Neural cell (in vitro differentiated cells): ENCODE measurements around the gene IQGAP2.

Source experiments
- CTCF ChIP-seq: fragments of 450-650 bp; IDR thresholded peaks from 2 replicates; pipeline ENCODE4 v1.5.1; 2014; ENCODE audit warnings: antibody characterized with exemption, mild to moderate bottlenecking, moderate library complexity; ENCODE audit not compliant: poor library complexity, severe bottlenecking
- EP300 ChIP-seq: fragments of 450-650 bp; conservative IDR thresholded peaks from 2 replicates; pipeline ENCODE4 v1.6.1; 2014; ENCODE audit warnings: antibody characterized with exemption, mild to moderate bottlenecking, moderate library complexity; ENCODE audit not compliant: poor library complexity, severe bottlenecking
- EZH2 ChIP-seq: fragments of 200-600, 300-800 bp; shearing (Covaris generic), sonication (generic); IDR thresholded peaks from 2 replicates; pipeline ENCODE4 v1.6.1; 2014; ENCODE audit warnings: antibody characterized with exemption, low read length, borderline replicate concordance, mild to moderate bottlenecking; ENCODE audit not compliant: insufficient read depth, poor library complexity, severe bottlenecking
- MXI1 ChIP-seq: fragments of 450-650 bp; conservative IDR thresholded peaks from 2 replicates; pipeline ENCODE4 v1.6.1; 2014; ENCODE audit warnings: antibody characterized with exemption, mild to moderate bottlenecking; ENCODE audit not compliant: poor library complexity, severe bottlenecking
- POLR2AphosphoS5 ChIP-seq: IDR thresholded peaks from 2 replicates; pipeline ENCODE4 v1.6.1; 2012
- TF ChIP-seq, protein P1 (sequence below): IDR thresholded peaks from 2 replicates; pipeline ENCODE4 v1.6.1; 2012; ENCODE audit warnings: borderline replicate concordance

- no peak for TF ChIP-seq EZH2
- no peak for TF ChIP-seq CTCF
- TF ChIP-seq POLR2AphosphoS5 = no peak
- TF ChIP-seq, protein P1, sequence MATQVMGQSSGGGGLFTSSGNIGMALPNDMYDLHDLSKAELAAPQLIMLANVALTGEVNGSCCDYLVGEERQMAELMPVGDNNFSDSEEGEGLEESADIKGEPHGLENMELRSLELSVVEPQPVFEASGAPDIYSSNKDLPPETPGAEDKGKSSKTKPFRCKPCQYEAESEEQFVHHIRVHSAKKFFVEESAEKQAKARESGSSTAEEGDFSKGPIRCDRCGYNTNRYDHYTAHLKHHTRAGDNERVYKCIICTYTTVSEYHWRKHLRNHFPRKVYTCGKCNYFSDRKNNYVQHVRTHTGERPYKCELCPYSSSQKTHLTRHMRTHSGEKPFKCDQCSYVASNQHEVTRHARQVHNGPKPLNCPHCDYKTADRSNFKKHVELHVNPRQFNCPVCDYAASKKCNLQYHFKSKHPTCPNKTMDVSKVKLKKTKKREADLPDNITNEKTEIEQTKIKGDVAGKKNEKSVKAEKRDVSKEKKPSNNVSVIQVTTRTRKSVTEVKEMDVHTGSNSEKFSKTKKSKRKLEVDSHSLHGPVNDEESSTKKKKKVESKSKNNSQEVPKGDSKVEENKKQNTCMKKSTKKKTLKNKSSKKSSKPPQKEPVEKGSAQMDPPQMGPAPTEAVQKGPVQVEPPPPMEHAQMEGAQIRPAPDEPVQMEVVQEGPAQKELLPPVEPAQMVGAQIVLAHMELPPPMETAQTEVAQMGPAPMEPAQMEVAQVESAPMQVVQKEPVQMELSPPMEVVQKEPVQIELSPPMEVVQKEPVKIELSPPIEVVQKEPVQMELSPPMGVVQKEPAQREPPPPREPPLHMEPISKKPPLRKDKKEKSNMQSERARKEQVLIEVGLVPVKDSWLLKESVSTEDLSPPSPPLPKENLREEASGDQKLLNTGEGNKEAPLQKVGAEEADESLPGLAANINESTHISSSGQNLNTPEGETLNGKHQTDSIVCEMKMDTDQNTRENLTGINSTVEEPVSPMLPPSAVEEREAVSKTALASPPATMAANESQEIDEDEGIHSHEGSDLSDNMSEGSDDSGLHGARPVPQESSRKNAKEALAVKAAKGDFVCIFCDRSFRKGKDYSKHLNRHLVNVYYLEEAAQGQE = no peak
- TF ChIP-seq EP300 = no peak
- TF ChIP-seq MXI1 = no peak
Observed at GRCh38 chr5:76474377-76474776, 71.3 kb downstream of the IQGAP2 start.
